Occipital lobe (tissue), 2 donors: Measurements from ENCODE around the gene SLIT3. TPM values are rescaled to one million over a fixed set of nuclear protein-coding genes. Genes with fewer than 3 reads are reported as not detected.

Source experiments
- DNase-seq: peaks from one replicate; lab custom pipeline; 2025; lab: John Stamatoyannopoulos, UW
- total RNA-seq: library from RNA; depleted of rRNA; stranded (reverse); fragments of >200 nt; gene quantifications from one replicate; pipeline ENCODE4 v1.2.3, GENCODE V29; 2014

SLIT3 gene
- total RNA-seq, 1 donor from 2014 or later = 0.78 TPM

DNA sequence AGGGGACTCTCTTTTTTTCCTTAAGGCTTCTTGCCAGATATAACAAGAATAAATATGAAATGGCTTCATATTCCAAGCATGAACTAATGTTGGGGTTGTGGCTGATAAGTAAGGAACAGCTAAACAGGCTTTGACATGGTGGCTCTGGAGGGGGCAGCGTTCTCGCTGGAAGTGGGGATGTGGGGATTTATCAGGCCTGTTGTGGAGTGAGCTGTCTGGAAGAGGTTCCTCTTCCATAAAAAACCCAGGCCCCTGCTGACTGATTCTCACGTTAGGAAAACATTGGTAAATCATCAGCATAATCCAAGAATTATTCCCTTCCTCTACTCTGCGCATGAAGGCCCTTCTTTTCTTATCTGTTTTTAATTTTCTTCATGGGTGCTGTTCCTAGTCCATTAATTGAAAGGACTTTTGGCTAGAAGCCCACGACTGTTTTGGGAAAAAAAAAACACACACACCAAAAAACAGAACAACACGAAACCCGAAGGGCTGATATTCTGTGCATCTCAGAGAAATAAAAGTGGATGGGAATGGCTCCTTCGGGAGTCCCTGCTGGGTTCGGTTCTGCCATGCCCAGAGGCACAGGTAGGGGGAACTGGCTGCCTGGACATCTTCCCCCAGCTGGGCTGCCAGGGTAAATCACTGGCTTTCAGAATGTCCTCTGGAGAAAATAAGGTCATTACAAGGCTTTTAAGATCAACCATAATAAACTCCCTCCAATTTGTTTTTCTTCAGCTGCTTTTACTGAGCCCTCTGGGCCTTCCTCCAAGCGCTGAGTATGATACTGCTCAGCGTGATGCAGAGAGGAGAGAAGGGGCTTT is 297.0 kb downstream of the SLIT3 start:
- DNase-seq = no peak

DNA sequence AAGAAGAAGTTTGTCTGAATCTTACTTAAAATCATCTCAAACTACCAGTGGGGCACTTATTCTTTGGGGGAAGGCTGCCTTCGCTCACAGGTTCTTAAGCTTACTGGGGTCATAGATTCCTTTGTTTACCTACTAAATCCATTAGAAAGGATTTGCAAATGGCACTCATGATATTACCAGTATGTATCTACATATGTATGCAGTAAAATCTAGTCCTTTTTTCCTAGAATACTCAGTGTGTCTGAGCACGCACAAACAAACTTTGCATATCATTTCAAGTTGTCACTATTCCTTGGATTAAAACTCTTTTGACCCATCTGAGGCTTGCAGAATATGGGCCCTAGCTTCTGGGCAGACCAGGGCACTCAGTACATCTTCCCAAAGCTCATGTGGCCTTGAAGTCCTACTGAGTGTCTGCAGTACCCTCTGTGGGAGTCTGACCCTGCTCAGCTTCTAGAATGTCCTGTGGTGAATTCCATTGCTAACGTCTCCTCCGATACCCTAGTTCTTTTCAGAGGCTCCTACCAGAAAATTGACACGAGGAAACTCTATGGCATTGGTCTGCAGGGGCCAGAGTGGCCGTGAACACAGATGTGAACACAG is 297.9 kb downstream of the SLIT3 start:
- DNase-seq = no peak

DNA sequence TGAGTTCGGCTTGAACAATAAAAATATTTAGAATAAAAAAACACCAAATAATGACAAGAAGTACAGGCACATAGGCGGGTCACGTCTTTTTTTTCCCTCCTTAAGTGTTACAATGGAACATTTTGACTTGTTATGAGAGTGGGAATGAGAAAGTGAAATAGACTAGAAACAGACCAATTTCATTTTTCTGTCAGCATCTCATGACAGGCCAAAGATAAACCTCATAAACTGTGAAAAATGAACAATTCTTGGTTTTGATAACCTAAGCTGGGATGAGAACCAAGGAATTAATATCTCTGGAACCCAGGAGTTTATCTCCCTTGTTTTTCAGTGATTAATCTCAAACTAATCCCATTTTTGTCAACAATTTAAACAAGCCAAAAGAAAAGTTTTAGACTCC is 299.5 kb downstream of the SLIT3 start:
- no peak for DNase-seq

DNA sequence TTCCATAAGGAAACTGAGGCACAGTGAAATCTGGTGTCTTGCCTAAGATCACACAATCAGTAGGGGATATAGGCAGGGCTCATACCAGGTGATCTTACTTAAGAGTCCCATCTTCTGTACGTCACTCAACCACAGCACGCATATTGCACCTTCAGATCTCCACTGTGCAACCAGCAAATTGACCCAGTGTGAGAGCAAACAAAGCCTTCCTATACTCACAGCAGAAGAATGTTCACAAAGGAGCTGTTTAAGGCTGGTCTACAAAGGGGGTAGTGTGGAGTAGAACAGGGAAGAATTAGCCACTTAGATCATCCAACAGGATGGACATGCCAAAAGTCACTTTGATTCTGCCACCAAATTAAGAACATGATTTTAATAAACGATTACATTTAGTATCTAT is 305.9 kb downstream of the SLIT3 start:
- no peak for DNase-seq

DNA sequence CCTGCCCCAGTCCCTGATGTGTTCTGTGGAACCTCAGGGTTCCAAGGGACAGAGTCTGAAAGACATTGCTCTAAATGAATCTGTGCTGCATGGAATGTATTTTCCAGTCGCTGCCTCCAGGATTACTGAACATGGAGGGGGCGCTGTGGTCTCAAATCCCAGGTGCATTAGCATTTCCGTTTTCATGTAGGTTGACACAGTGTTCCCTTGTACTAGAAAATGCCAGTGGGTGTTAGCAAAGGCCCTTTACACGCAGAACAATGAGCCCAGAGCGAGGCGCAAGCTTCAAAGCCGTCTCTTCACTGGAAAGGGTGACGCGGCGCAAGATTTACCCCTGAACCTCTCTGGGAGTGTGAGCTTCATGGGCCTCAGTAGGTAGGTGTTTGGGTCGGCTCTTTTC is 308.3 kb downstream of the SLIT3 start:
- no peak for DNase-seq

DNA sequence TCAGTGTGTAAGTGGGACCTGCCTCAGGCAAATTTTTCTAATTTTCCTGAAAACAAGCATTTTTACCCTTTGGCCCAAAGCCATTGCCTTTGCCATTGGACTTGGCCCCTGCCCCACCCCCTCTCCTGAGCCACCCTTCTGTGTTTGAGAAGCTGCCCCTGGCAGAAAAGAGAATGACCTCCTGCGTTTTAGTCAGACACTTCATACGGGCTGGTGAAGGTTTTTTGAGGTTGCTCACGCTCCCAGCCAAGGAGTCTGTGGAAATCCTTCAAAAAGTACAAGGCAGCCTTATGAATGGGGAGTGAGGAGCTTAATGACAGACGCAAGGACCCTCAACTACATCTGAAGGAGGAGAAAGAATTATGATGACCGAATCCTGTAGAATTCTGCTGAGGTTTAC is 308.9 kb downstream of the SLIT3 start:
- no peak for DNase-seq

DNA sequence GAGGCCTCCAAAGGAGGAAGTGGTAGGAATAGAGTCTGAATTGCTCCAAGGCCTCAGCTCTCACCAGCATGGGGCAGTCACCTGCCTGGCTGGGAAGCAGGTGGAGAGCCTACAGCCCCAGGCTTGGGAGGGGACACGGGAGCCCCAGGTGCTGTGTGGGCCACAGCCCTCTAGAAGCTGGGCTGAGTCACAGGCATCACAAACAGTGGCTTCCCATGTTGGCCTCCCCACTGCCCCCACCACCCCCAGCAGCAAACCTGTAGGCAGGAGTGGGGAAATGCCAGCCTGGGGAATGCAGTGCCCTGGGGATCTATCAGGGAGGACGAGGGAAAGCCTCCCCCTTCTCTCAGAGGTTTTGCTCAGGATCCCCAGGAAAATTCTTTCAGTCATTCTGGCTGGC is 309.6 kb downstream of the SLIT3 start:
- no peak for DNase-seq

DNA sequence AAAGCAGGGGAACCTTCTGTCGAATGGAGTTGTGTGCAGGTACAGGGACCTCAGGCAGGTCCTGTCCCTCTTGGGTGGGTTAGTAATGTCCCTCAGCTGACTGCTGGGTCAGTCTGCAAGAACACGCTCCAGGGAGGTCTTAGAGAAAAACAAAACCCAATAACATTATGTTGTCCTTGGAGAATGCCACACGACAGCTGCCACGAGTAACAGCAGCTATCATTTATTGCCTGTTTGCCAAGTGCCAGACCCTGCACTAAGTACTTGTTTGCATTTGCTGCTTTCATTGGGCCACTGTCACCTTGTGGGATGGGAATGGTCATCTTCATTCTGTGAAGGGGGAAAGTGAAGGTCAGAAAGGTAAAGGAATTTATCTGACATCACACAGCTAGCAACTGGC is 310.3 kb downstream of the SLIT3 start:
- DNase-seq = no peak

DNA sequence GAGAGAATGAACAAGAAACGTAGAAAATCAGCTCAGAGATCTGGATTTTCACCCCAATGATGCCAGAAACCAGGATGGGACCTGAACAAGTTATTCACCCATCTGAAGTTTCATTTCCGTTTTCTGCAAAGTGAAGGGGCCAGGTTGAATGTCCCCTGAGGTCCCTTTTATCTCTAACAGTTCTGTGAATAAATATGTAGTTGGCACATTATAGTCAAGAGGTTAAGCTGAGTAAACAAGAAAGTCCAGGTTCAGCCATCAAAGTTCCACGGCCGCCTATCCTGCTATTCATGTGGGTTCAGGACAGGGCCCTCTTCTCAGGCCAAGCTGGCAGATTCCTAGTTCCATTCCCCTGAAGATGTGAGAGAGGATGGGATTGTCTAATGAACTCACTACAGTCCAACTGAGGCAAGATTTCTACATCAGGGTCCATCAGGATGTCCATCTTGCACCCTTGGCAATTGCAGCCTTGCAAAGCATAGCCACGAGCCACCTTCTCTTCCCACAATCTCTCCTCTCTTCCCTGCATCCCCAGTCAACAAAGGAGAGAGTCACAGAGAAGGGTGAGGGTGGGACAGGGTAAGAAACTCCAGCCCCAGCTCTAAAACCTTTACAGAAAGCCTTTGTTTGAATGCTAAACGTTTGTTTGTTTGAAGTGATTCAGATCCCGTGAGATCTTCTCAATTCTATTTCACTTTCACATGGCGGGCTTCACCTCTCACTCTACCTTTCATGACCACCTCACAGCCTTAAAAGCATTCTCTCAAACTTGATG is 311.0 kb downstream of the SLIT3 start:
- DNase-seq = no peak

DNA sequence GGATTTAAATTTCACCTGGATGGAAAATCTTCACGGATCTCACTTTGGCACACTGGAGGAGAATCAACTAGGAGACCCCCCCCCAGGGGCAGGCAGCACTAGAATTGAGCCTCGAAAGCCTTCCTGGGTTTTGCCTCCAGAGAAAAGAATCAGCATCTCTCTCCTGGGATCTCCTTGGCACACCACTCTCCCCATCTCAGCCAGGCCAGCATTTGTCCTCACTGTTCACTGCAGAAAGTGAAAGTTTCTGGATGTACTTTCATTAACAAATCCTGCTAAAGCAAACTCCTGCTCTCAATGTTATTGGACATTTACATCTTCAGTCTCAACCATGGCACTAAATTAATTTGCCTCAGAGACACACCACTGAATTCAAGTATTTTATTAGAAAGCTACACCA is 312.2 kb downstream of the SLIT3 start:
- DNase-seq = no peak

DNA sequence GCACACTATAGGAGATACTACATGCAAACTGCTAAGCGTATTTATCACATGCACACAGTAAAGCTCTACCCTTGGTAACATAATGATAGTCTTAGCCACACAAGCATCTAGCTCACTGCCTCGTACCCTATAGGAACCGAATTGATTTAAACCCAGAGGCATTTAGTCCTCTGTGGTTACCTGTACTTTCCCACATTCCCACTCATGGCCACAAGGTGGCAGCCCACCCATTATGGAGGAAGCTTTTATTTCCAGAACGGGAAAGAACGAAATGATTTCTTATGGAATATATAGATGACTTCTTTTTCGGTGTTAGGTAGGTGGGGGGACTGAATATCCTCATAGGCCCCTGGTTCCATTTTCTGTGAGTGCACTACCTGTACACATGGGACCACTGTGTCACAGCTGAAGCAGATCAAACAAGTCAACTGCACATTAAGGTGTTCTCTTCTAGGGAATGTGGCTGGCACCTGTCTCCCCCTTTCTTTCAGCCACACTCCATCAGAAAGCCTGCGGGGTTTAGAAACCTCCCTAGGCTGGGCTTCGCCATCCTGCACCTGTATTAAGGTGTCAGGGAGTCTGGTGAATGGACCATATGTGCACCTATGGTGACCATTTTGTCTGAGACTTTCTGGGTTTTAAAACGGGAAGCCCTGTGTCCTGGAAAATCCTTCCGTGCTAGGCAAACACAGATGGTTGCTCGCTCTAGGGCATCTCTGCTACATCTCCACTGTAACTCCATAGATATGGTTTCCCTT is 313.2 kb downstream of the SLIT3 start:
- DNase-seq = peak; percentile 49

DNA sequence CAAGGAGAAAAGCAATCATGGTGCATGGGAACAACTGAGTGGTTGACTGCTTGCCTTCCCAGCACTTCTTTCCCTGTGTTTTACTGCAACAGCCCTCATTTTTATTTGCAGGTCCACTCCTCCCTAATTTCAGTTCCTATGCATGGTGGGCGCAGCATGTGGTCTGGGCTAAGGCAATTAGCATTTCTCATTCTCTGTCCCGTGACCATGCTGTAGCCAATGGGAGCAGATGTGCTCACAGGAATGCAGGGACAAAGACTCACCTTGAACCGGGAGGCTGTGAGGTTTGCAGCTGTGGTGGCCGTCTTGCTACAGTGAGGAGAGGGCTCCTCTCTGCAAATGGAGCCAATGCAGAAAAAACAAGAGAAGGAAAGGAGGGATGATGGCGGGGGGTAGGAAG is 315.5 kb downstream of the SLIT3 start:
- DNase-seq = no peak

DNA sequence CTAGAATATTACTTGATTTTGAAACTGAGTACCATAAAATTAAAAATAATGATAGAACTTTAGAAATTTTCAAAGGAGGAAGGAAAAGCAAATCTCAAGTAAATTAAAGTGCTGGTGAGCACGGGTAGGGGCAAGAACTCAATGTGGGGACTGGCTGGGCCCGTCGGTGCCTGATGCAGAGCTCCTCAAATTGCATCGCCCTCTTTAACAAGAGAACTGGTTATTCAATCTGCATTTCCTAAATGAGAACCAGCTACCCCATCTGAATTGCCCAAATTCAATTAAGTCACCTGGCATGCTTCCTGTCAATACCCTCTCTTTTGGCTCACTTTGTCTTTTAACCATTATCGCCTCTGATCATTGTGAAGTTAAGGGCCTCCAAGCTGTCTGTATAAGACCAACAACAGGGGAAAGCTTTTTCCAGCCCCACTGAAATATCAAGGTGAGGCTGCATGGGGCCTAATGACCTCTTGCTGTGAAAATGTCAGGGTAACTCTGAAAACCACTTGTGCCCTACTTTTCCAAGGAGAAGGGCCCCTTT is 316.7 kb downstream of the SLIT3 start:
- no peak for DNase-seq

DNA sequence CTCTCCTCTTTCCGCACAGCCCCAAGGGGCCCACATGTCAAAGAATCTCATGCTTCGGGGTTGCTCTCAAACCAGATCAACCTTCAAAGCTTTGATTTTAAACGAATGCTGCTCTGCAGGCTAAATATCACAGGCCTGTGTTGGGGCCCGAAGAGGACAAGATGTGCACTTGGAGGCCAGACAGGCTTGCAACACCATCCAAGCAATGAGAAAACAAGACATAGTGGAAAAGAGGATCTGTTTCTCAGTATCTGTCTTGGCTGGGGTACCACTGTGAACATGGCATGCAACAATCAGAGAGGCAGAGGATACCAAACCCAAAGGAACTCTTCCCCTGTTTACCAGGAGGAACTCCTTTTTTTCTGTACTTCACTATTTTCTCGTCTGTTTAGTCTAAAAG is 321.8 kb downstream of the SLIT3 start:
- DNase-seq = no peak

DNA sequence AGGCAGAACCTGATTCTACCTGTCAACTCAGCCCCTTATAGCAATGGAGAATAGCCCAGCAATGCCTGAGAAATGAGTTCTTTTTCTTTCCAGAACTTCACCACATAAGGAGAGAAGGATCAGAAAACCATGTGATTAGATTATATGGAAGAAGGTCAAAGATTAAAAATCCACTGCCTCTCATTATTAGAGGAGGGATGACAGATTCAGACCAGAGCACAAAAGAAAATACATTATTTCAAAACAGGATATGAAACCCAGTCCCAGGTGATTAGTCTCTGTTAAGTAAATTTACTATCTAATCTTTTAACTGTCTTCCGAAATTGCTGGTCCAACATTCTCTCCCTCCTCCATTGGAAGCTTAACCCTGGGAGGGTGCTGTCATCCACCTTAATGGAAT is 322.4 kb downstream of the SLIT3 start:
- DNase-seq = no peak

DNA sequence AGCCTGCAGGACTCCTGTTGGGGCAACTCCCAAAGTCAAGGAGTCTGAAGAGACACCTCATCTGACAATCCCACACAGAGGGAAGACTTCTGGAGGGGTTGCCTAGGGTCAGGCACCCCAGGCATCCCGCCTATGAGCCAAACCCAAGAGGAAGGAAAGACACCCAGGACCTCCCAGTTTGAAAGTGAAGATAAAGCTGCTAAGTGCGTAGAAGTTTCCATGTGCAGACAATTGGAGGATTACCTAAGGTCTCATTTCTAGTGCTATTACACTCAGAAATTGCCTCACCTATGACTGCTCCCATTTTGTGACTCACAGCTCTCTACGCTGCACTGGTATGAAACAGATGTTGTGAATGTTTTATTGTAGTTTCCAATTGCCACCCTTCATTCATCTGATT is 322.9 kb downstream of the SLIT3 start:
- no peak for DNase-seq

DNA sequence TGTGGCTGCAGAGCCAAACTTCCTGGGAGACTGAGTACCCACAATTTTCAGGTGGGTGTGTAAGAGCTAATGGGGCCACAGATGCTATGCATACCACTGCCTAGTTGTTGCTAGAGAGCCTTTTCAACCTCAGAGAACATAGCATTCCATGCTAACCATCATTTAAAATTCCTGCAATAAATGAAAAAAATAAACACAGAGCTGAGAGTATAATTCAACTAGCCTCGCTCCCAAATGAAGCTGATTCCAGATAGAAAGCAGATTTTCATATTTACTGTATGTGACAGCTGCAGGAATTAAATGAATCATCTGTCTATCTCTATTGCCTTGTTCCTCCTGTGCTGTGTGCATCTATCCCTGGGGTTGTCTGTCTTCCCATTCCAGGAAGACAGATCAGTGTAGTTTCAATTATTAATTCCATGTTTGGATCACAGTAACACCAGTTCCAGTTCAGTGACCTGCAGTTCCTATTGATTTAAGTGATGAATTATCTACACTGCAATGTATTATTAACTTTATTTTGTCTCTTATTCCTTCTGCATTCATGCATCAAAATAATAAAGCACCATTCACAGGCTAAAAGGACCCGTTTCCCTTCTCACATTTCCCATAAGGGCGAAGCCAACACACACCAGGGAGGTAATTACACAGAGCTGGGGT is 324.5 kb downstream of the SLIT3 start:
- DNase-seq = no peak

DNA sequence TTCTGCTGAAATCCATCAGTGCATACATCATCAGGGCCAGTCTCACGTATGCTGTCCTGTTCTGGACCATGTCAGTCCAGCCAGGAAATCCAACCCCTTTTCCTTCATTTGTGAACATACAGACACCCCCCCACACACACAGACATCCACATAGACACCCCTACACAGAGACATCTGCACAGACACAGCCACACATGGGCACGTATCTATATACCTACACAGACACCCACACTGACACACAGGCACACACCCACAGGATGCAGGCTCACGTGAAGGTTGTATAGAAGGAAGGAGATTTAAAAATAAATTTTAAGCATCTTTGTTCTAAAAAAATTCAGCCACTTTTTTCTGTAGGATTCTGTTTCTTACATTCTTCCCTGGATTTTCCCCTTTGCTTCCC is 325.6 kb downstream of the SLIT3 start:
- DNase-seq = no peak

DNA sequence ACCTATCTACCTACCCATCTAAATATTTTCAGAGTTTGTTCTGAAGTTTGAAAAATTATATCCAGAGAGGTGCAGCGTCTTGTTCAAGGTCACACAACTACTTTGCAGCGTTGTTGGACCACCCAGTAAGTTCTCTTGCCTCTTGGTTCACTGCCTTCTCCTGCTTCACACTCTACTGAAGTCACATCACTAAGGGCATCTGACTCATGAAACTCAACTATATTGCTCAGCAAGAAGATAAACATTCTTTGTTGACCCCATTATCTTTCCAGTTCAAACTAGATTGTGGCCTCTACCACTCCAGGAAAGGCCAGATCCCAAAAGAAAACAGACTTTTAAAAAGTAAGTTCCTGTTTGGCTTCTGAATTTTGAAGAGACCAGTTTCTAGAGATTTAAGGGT is 326.9 kb downstream of the SLIT3 start:
- DNase-seq = no peak

DNA sequence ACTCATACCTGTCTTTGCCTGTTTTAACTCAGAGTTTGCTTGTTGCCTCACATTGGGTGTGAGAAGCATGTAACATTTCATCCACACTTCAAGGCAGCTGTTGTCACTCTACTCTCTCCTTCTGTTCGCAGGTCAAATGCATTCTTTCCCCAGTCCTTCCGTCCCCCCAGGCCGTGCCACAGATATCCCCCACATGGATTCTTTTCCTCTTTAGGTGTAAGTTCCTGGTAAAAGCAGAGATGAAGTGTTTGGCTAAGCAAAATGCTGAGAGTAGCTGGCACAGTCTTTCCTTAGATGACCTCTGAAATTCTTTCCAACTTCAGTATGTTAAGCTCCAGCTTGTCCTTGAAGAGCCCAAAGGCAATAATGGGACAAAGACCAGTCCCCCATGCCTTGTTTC is 328.2 kb downstream of the SLIT3 start:
- DNase-seq = no peak

DNA sequence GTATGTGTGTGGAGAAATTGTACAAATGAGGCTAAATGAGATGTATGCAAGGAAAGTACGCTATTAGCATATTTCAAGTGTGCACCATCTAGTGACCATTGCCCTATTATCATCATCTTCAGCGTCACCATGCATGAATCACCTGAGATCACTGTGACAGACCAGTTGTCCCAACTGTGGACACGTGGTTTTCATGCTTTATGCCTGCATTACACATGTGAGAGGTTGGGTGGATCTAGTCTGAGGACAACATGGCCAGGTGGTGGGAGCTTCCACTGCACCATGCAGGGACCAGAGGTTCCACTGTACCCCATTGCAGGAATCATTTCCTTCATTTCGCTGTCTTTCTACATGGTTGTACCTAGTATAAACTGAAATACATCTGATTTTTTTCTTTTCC is 329.8 kb downstream of the SLIT3 start:
- no peak for DNase-seq
